HG02943 (cell line): ENCODE data around the gene SLC2A11.
"Not testable (repeated sequence)": the region's sequence is repeated elsewhere in the genome, so short reads cannot be mapped to it uniquely, and the experiment has no call there.

Experiments
- ATAC-seq: cut with Tn5 transposase; IDR thresholded peaks from one replicate; pipeline ENCODE4 v1.9.1; 2021; ENCODE audit warnings: mild to moderate bottlenecking, low read depth, moderate library complexity; ENCODE audit not compliant: unreplicated experiment

Gene SLC2A11

DNA sequence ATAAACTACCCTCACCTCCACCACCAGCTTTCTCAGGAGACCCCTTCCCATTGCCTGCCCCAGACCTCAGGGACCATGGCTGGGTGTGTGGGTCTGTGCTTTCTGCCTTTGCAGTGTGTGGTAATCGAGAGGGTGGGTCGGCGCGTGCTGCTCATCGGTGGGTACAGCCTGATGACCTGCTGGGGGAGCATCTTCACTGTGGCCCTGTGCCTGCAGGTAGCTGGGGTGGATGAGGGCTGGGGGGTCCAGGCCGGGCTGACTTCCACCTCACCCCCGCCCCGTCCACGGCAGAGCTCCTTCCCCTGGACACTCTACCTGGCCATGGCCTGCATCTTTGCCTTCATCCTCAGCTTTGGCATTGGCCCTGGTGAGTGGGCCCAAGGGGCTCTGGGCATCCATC, 26.0 kb downstream of the SLC2A11 start:
- no peak for ATAC-seq

DNA sequence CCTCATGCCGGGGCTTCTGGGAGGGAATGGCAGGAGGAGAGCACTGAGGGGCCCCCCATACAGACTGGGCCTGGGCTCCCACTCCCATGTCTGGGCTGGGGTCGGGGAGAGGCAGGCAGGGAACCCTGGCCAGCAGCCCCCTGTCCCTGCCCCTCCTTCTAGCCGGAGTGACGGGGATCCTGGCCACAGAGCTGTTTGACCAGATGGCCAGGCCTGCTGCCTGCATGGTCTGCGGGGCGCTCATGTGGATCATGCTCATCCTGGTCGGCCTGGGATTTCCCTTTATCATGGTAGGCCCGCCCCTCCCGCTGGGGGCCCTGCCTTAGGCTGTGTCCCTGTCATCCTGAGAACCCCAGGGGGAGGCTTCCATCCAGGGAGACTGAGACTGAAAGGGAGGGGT, 26.5 kb downstream of the SLC2A11 start:
- no peak for ATAC-seq

DNA sequence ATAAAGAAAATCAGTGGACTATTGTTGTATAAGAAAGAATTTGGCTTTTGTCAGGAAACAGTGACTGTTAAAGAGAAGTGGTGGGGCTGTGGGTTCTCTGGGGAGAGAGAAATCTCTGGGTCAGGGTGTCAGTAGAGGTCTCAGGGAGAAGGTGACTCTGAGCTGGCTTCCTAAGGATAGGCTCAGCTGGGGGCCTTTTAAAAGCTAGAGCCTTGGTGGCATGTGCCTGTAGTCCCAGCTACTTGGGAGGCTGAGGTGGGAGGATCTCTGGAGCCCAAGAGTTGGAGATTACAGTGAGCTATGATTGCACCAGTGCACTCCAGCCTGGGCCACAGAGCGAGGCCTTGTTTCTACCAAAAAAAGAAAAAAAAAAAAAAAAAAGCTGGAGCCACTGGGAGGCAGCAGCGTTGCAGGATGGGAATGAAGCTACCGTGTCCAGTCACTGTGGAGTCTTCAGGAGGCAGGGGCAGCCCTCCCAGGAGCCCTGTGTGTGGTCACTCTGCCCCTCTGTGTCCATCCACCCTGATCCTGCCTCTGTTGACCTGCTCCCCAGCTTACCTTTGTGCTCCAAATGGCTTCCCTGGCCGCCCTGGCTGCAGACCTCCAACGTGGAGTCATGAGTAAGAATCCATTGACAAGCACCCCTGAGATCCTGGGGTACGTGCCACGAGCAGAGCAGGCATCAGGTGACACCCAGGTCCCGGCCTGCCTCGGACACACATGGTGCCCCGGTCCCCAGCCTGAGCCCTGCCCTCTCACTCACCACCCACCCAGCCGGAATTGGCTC, 31.1 kb downstream of the SLC2A11 start:
- no peak for ATAC-seq

DNA sequence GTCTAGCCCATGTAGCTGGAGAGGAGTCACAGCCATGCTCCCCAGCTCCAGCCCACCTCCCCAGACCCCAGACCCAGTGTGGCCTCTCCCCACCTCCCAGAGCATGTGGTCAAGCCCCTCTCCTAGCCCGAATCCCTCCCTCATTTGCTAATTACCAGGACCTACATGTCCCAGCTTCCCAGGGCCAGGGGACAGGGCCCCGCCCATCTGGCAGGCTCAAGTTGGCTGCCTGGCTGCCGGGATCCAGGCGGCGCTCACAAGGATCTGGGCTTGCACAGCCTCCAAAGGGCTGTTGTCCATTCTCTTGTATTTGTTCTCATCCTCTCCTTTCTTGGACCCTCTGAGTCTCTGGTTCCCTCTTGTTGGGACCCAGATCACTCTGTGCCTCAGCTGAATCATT, 31.9 kb downstream of the SLC2A11 start:
- no peak for ATAC-seq

DNA sequence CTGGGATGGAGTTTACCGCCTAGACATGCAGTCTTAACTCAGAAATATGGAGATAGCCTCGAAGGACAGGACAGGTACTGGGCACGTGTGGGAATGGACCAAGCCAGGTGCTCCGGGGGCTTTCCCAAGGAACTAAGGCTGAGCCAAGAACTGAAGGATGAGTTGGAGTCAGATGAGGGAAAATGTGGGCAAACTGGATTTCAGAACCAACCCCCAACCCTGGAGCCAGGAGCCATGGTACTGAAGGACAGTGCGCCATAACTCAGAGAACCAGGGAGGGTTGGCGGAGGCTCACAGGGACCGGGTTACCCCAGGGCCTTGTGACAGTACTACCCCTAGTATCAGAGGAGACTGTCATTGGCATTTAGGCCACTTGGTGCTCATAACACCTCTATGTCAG, 34.1 kb downstream of the SLC2A11 start:
- no peak for ATAC-seq

DNA sequence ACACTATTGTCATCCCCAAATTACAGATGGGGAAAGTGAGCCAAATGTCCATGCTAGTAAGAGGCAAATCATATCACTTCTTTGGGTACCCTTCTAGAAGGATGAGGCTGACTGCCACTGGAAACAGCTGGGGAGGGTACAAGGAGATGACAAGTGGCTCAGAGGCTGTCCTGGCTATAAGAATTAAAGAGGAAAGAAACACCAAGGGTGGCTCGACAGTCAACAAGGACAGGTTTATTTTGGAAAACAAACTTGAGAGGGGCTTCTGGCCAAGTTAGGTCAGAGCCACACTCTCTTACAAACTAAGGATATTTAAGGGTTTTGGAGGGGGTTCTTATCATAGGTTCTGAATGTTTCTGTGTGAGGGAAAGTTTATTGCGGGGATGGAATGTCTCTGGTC, 34.5 kb downstream of the SLC2A11 start:
- no peak for ATAC-seq

DNA sequence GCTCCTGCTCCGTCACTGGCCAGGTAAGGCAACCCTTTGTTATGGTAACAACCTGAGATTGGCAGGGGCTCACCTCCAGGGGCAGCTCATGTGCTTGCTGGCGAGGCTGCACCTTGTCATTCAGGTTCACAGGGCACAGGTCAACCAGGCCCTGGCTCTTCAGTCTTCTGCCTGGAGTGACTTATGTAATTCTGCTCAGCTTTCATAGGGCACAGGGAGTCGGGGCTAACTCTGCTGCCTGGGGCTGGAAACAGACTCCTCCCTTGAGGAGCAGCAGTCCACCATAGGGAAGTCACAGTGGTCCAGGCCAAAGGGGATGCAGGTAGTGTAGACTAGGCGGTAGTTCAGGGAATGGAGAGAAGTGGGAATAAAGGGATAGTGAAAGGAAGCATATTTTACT, 35.0 kb downstream of the SLC2A11 start:
- ATAC-seq: no peak

DNA sequence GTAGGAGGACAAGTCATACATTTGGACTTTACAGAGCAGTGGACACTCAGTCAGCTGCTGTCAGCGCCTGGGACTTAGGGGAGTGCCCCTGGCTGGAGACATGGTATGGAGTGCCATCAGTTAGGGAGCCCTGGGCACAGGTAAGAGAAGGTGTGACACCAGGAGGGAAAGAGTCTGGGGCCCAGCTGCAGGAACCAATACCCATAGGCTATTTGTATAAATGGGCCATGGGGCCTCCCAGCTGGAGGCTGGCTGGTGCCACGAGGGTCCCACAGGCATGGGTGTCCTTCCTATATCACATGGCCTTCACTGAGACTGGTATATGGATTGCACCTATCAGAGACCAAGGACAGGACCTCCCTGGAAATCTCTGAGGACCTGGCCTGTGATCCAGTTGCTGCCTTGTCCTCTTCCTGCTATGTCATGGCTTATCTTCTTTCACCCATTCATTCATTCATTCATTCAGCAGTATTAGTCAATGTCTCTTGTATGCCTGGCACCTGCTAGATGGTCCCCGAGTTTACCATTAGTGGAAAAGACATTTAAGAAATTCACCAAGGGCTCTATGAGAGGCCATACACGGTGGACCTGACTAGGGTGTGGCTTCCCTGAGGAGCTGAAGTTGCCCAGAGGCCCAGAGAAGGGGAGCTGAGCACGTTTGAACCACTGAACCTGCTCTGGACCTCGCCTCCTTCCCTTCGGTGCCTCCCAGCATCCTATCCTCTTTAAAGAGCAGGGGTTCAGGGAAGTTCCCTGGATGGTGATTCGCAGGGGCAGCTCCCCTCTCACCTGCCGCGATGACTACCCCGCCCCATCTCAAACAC, 35.7 kb downstream of the SLC2A11 start:
- no peak for ATAC-seq

DNA sequence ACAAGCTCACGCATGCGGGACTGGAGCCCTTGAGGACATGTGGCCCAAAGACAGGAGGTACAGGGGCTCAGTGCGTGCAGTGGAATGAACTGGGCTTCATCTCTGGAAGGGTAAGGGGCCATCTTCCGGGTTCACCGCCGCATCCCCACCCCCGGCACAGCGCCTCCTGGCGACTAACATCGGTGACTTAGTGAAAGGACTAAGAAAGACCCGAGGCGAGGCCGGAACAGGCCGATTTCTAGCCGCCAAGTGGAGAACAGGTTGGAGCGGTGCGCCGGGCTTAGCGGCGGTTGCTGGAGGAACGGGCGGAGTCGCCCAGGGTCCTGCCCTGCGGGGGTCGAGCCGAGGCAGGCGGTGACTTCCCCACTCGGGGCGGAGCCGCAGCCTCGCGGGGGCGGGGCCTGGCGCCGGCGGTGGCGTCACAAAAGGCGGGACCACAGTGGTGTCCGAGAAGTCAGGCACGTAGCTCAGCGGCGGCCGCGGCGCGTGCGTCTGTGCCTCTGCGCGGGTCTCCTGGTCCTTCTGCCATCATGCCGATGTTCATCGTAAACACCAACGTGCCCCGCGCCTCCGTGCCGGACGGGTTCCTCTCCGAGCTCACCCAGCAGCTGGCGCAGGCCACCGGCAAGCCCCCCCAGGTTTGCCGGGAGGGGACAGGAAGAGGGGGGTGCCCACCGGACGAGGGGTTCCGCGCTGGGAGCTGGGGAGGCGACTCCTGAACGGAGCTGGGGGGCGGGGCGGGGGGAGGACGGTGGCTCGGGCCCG, 36.5 kb downstream of the SLC2A11 start, which contains the start of gene MIF:
Gene MIF (plus strand): TSS at position 439 of the 765 bp plus-strand sequence. CDS start 92 bp downstream, at position 531.
- ATAC-seq: peak; percentile 79

DNA sequence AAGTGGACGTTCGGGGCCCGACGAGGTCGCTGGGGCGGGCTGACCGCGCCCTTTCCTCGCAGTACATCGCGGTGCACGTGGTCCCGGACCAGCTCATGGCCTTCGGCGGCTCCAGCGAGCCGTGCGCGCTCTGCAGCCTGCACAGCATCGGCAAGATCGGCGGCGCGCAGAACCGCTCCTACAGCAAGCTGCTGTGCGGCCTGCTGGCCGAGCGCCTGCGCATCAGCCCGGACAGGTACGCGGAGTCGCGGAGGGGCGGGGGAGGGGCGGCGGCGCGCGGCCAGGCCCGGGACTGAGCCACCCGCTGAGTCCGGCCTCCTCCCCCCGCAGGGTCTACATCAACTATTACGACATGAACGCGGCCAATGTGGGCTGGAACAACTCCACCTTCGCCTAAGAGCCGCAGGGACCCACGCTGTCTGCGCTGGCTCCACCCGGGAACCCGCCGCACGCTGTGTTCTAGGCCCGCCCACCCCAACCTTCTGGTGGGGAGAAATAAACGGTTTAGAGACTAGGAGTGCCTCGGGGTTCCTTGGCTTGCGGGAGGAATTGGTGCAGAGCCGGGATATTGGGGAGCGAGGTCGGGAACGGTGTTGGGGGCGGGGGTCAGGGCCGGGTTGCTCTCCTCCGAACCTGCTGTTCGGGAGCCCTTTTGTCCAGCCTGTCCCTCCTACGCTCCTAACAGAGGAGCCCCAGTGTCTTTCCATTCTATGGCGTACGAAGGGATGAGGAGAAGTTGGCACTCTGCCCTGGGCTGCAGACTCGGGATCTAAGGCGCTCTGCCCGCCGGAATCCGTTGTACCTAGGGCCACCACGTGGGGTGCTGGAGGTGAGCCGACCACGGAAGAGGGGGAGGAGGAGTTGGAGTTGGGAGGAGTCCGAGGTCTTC, 37.3 kb downstream of the SLC2A11 start:
- peak; percentile 30 for ATAC-seq

DNA sequence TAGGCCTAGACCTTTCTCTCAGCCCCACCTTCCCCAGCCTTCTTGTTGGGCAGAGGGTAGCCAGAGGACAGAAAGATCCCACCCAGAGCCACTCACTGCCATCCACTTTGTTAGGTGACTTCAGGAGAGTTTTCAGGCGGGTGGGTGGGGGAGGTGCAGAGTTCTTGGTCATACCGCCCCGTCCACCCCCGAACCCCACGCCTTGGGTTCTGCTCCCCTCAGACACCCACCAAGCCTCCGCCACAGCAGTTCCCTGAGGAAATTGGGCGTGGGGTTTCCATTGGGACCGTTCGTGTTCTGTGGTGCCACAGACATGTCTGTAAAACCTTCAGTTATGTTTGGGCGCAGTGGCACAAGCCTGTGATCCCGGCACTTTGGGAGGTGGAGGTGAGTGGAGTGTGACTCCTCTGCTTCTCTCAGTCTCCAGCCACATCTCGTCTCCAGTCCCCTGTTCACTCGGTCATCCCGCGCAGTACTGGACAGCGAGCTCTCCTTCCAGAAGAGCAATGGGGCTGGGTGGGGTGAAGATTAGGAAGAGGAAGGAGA, 38.0 kb downstream of the SLC2A11 start:
- ATAC-seq: no peak

DNA sequence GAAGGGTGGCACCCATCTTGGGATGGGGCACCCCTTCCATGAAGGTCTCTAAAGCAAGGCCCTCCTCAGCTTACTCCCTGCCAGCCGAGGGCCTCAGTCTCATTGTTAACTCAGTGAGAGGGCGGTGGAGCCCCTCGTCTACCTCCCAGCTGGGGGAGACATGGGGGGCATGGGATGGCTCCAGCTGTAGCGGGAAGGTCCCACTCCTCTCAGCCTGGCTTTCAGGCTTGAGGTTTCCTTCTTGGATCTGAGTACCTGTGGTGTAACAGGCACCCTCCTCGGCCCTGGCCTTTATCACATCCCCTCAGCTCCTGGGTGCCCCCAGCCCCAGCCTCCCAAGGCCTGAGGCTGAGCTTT, 38.5 kb downstream of the SLC2A11 start:
- no peak for ATAC-seq

DNA sequence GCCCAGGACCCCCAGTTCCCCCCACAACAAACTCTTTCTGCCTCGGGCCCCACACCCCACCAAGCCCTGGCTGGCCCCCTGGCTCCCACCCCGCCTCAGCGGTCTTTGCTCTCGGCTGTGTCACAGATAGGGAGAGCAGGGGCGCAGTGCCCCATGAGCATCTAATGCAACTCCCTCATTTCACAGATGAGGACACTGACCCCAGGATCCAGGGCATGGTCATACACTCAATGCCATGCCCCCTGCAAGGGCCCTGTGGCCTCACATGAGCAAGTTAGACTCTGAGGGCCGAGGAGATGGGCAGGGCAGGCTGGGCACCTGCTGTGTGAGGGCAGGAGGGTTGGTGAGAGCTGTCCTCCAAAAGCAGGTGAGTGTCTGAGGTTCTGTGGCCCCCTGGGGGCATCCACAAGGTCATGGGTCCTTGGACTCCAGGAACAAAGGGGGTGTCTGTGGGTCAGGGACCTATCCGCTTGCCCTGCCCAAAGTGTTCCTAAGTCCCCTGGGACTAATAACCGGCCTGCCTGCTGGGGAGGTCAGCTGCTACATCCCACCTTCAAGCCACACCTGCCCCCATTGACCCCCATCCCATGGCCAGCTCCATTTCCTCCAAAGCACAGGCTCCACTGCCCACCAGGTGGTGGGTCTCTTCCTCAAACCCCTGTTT, 39.0 kb downstream of the SLC2A11 start:
- ATAC-seq: no peak

DNA sequence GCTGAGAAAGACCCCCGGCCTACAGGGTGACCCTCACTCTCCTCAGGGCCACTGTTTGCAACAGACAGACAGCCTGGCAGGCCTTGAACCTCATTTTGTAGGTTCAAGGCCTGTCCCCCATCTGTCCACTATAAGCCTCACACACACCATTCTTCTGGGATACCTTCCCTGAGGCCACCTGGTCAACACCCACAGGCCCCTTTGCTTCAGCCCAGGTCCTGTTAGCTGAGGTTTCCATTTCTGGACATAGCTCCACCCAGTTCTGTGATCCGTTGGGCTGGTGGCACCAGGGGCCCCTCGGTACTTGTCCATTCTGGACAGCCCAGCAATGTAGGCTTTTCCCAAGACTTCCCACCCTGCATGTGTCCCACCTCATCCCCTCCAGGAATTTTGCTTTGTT, 39.6 kb downstream of the SLC2A11 start:
- no peak for ATAC-seq

DNA sequence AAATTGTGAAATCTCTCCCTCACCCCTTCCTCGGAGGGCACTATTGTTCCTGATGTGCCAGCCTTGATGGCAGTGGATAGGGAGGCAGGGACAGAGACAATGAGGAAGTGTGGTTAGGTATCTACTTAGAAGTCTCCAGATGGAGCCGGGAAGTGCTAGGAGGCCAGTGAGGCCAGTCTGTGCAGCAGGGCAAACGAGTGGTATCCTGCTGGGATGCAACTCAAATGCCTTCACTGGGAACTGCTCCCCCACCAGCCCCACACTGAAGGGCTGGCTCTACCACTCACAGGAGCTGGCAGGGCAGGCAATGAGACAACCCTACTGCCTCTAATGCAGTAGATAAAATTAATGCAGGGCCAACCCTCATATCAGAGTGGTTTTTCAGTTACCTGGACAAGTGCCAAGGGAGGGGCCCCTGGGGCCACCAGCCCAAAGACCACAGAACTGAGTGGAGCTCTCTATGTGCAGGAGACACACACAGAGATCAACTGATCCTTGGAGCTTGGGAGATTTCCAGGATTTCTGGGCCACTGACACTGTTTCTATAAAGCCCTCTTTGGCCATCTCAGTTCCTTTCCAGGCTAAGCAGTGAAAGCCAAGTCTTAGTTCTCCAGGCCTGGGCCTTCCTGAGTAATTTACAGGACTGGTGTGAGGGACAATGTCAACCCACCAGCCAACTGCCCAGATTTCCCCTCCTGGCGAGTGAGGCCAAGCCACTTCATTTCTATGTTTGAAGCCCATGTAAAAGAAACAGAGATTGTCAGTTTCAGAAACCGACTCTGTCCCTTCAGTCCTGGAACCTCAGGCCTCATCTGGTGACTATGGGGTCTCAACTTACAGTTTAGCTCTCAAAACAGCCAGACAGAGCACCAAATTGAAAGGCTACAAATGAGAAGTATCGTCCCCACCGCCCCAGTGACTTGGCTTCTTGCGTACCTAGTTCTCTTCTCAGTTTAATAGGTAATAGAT, 40.6 kb downstream of the SLC2A11 start:
- no peak for ATAC-seq

DNA sequence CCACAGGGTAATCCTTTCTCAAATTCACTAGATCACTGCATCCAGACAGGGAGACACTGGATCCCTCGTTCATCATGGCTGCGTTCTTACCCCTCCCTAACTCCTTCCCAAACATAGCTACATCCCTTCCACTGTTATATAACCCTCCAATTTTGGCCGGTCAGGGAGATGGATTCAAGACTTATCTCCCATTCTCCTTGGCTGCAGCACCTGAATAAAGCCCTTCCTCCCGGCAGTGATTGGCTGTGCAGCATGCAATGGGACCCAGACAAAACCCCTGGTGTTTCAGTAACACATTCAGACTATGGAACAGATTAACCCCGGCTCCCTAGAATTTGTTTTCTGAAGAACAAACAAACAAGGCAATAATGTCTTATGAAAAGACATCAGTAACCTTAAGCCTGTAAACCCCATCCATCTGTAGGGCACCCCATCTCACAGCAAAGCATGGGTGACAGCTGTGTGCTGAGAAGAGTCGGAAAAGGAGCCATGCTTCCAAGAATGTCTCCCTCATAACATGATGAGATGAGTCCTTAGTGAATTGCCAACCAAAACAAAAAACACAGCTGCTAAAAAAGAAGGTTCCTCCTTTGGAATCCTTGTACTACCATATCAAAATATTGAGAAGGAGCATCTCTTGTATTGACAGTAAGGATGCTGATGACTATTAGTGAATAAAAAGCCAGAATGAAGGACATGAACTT, 41.5 kb downstream of the SLC2A11 start:
- no peak for ATAC-seq

DNA sequence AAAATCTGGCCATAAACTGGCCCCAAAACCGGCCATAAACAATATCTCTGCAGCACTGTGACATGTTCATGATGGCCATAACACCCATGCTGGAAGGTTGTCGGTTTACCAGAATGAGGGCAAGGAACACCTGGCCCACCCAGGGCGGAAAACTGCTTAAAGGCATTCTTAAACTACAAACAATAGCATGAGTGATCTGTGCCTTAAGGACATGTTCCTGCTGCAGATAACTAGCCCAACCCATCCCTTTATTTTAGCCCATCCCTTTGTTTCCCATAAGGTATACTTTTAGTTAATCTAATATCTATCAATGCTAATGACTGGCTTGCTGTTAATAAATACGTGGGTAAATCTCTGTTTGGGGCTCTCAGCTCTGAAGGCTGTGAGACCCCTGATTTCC, 42.6 kb downstream of the SLC2A11 start:
- not testable (repeated sequence) for ATAC-seq

DNA sequence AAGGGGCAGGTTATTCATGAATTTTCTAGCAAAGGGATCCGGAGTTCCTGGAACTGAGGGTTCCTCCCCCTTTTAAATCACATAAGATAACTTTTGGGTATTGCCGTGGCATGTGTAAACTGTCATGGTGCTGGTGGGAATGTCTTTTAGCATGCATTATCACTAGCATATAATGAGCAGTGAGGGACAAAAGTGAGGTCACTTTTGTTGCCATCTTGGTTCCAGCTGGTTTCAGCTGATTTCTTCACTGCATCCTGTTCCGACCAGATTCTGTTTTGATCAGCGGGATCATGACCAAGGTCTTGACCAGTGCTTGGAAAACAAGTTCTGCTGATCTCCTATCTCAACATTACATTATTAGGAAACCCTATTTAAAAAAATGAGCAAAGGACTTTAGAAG, 43.9 kb downstream of the SLC2A11 start:
- ATAC-seq: no peak
